IMR-90 (cell line): ENCODE results near the gene NEGR1. TPM values are rescaled to one million over a fixed set of nuclear protein-coding genes. Genes with fewer than 3 reads are reported as not detected.

Experiments used
- ATAC-seq: fragments of 200-7000 bp; cut with Tn5 transposase; 2 replicates; pipeline ENCODE4 v1.9.1; 2020; ENCODE audit warnings: low read depth, mild to moderate bottlenecking, moderate library complexity
- BruUV-seq: library from RNA; stranded (reverse); fragments of 400-500 nt; replicated peaks from 2 replicates; lab custom pipeline; 2021; lab: Mats Ljungman, UMichigan
- CTCF ChIA-PET: fragments of 300-600 bp; formaldehyde crosslinking; extraction: SDS; loops from one replicate; lab custom pipeline; 2021; ENCODE audit warnings: antibody characterized with exemption; lab: Yijun Ruan, JAX
- POLR2A ChIA-PET: fragments of 300-600 bp; sonication (Branson Sonifier 250); formaldehyde crosslinking; loops from one replicate; lab custom pipeline; 2022; ENCODE audit warnings: antibody characterized with exemption; ENCODE audit not compliant: unreplicated experiment; lab: Charles Lee
- DNase-seq: peaks from one replicate; pipeline ENCODE4 v3.0.0; 2013
- H2AFZ ChIP-seq: replicated peaks from 2 replicates; pipeline ENCODE3; 2013; ENCODE audit warnings: low read length, mild to moderate bottlenecking; ENCODE audit not compliant: poor library complexity
- H2AK5ac ChIP-seq: 2 replicates; pipeline ENCODE4 v1.6.1; 2013; ENCODE audit warnings: low read depth, low read length, inconsistent platforms
- H2AK9ac ChIP-seq: replicated peaks from 2 replicates; pipeline ENCODE3; 2013; ENCODE audit warnings: mild to moderate bottlenecking, low read depth, low read length, moderate library complexity; ENCODE audit not compliant: poor library complexity
- H2BK120ac ChIP-seq: 2 replicates; pipeline ENCODE4 v1.6.1; 2013; ENCODE audit warnings: low read depth, low read length, inconsistent platforms
- H2BK15ac ChIP-seq: 3 replicates; pipeline ENCODE4 v1.6.1; 2013; ENCODE audit warnings: low read depth, low read length, inconsistent platforms
- H2BK20ac ChIP-seq: 2 replicates; pipeline ENCODE4 v1.6.1; 2013; ENCODE audit warnings: low read depth, mild to moderate bottlenecking, inconsistent platforms, low read length, moderate library complexity
- H2BK5ac ChIP-seq: 2 replicates; pipeline ENCODE4 v1.6.1; 2013; ENCODE audit warnings: mild to moderate bottlenecking, low read depth, low read length, inconsistent platforms; ENCODE audit not compliant: poor library complexity, severe bottlenecking
- H3K14ac ChIP-seq: replicated peaks from 2 replicates; pipeline ENCODE4 v1.6.1; 2013; ENCODE audit warnings: low read depth, low read length, inconsistent platforms
- H3K18ac ChIP-seq: 2 replicates; pipeline ENCODE4 v1.6.1; 2013; ENCODE audit warnings: low read depth, low read length, control low read depth
- H3K23ac ChIP-seq: 2 replicates; pipeline ENCODE4 v1.6.1; 2013; ENCODE audit warnings: low read depth, low read length, inconsistent platforms
- H3K27ac ChIP-seq: 2 replicates; pipeline ENCODE4 v1.5.1; 2013; ENCODE audit warnings: mild to moderate bottlenecking, control low read depth, low read length; ENCODE audit not compliant: insufficient read depth
- H3K27me3 ChIP-seq: 2 replicates; pipeline ENCODE4 v1.6.1; 2013; ENCODE audit warnings: low read length; ENCODE audit not compliant: control insufficient read depth, insufficient read depth
- H3K36me3 ChIP-seq: 2 replicates; pipeline ENCODE4 v1.6.1; 2013; ENCODE audit warnings: low read length, mixed read lengths; ENCODE audit not compliant: control insufficient read depth, insufficient read depth
- H3K4ac ChIP-seq: 2 replicates; pipeline ENCODE4 v1.6.1; 2013; ENCODE audit warnings: low read depth, low read length, inconsistent platforms
- H3K4me1 ChIP-seq: 2 replicates; pipeline ENCODE4 v1.6.1; 2013; ENCODE audit warnings: low read length, mixed read lengths; ENCODE audit not compliant: control insufficient read depth, insufficient read depth
- H3K4me2 ChIP-seq: 2 replicates; pipeline ENCODE4 v1.6.1; 2013; ENCODE audit warnings: low read depth, mild to moderate bottlenecking, control low read depth, low read length, moderate library complexity
- H3K4me3 ChIP-seq: 2 replicates; pipeline ENCODE4 v1.5.1; 2013; ENCODE audit warnings: low read depth, mild to moderate bottlenecking, control low read depth, low read length, moderate library complexity; ENCODE audit not compliant: insufficient read depth
- H3K56ac ChIP-seq: 2 replicates; pipeline ENCODE4 v1.6.1; 2013; ENCODE audit warnings: low read length, inconsistent platforms; ENCODE audit not compliant: insufficient read depth; ENCODE audit errors: extremely low read depth
- H3K79me1 ChIP-seq, 2 experiments: 2 replicates each; pipeline ENCODE4 v1.6.1; 2013; ENCODE audit warnings: low read length in 2 of 2, inconsistent platforms in 1 of 2, low read depth in 1 of 2
- H3K9ac ChIP-seq: 2 replicates; pipeline ENCODE4 v1.6.1; 2013; ENCODE audit warnings: low read depth, low read length, control low read depth
- H3K9me1 ChIP-seq: 2 replicates; pipeline ENCODE4 v1.6.1; 2013; ENCODE audit warnings: low read length, inconsistent platforms; ENCODE audit not compliant: insufficient read depth
- H3K9me3 ChIP-seq: 2 replicates; pipeline ENCODE4 v1.6.1; 2013; ENCODE audit warnings: low read length; ENCODE audit not compliant: control insufficient read depth, insufficient read depth
- H4K20me1 ChIP-seq: 2 replicates; pipeline ENCODE4 v1.6.1; 2013; ENCODE audit warnings: low read length, inconsistent platforms; ENCODE audit not compliant: insufficient read depth
- H4K5ac ChIP-seq: 2 replicates; pipeline ENCODE4 v1.6.1; 2013; ENCODE audit warnings: mild to moderate bottlenecking, low read depth, low read length, control low read depth
- H4K8ac ChIP-seq, 2 experiments: 2 replicates each; pipeline ENCODE4 v1.6.1; 2013; ENCODE audit warnings: low read depth in 2 of 2, low read length in 2 of 2, control low read depth in 1 of 2, inconsistent platforms in 1 of 2
- H4K91ac ChIP-seq: 2 replicates; pipeline ENCODE4 v1.6.1; 2013; ENCODE audit warnings: low read depth, low read length, inconsistent platforms; ENCODE audit not compliant: insufficient read depth
- BHLHE40 ChIP-seq: fragments of 150-350 bp; IDR thresholded peaks from 2 replicates; pipeline ENCODE4 v1.6.1; 2016; ENCODE audit warnings: mild to moderate bottlenecking, low read depth, low read length
- CEBPB ChIP-seq: IDR thresholded peaks from 2 replicates; pipeline ENCODE4 v1.6.1; 2012; ENCODE audit warnings: low read depth, low read length, improper control_type of control experiment
- CHD1 ChIP-seq: IDR thresholded peaks from 2 replicates; pipeline ENCODE4 v1.6.1; 2012; ENCODE audit warnings: low read depth, low read length, improper control_type of control experiment
- CTCF ChIP-seq: conservative IDR thresholded peaks from 2 replicates; pipeline ENCODE4 v1.5.1; 2012; ENCODE audit warnings: mild to moderate bottlenecking, low read depth, low read length, improper control_type of control experiment
- ELK1 ChIP-seq: fragments of 150-350 bp; IDR thresholded peaks from 2 replicates; pipeline ENCODE4 v1.6.1; 2016; ENCODE audit warnings: low read depth, mild to moderate bottlenecking, low read length, moderate library complexity, borderline replicate concordance
- FOS ChIP-seq: fragments of 150-350 bp; IDR thresholded peaks from 2 replicates; pipeline ENCODE4 v1.6.1; 2016; ENCODE audit warnings: low read depth, low read length
- MAFK ChIP-seq: IDR thresholded peaks from 2 replicates; pipeline ENCODE4 v1.6.1; 2012; ENCODE audit warnings: low read depth, low read length, improper control_type of control experiment
- MAZ ChIP-seq: IDR thresholded peaks from 2 replicates; pipeline ENCODE4 v1.6.1; 2012; ENCODE audit warnings: low read depth, mild to moderate bottlenecking, low read length, improper control_type of control experiment, moderate library complexity, borderline replicate concordance
- MXI1 ChIP-seq: IDR thresholded peaks from 2 replicates; pipeline ENCODE4 v1.6.1; 2012; ENCODE audit warnings: low read depth, mild to moderate bottlenecking, low read length, moderate library complexity, borderline replicate concordance
- NFE2L2 ChIP-seq: fragments of 150-350 bp; IDR thresholded peaks from 2 replicates; pipeline ENCODE4 v1.6.1; 2016; ENCODE audit warnings: low read depth, mild to moderate bottlenecking, low read length
- POLR2A ChIP-seq: IDR thresholded peaks from 2 replicates; pipeline ENCODE4 v1.6.1; 2012; ENCODE audit warnings: mild to moderate bottlenecking, low read depth, low read length
- RAD21 ChIP-seq: IDR thresholded peaks from 2 replicates; pipeline ENCODE4 v1.6.1; 2012; ENCODE audit warnings: low read length, improper control_type of control experiment
- RCOR1 ChIP-seq: IDR thresholded peaks from 2 replicates; pipeline ENCODE4 v1.6.1; 2012; ENCODE audit warnings: mild to moderate bottlenecking, low read length, improper control_type of control experiment; ENCODE audit not compliant: insufficient replicate concordance
- RFX5 ChIP-seq: IDR thresholded peaks from 2 replicates; pipeline ENCODE4 v1.8.0; 2012; ENCODE audit warnings: low read depth, mild to moderate bottlenecking, low read length, moderate library complexity
- SMC3 ChIP-seq: fragments of 150-350 bp; IDR thresholded peaks from 2 replicates; pipeline ENCODE4 v1.6.1; 2016; ENCODE audit warnings: low read depth, mild to moderate bottlenecking, antibody characterized with exemption, low read length, moderate library complexity
- USF2 ChIP-seq: fragments of 150-350 bp; IDR thresholded peaks from 2 replicates; pipeline ENCODE4 v1.6.1; 2017; ENCODE audit warnings: mild to moderate bottlenecking, antibody characterized with exemption, low read length, low read depth
- WGBS, 2 experiments: methylation state at CpG; one replicate each; pipeline versions ENCODE4 v1.1.5 to v1.1.7; 2013; ENCODE audit warnings: missing lambda C conversion rate in 2 of 2; ENCODE audit not compliant: insufficient read length in 1 of 2; ENCODE audit errors: extremely low coverage in 2 of 2; 5-methylcytosine and 5-hydroxymethylcytosine counted together
- dilution Hi-C: fragments of 300-500 bp; cut with HindIII; formaldehyde crosslinking; loops from one replicate; pipeline ENCODE4 v1.14.3; 2018; ENCODE audit warnings: low sequenced_read_pairs; ENCODE audit not compliant: unreplicated experiment
- in situ Hi-C: fragments of 300-500 bp; cut with MboI; formaldehyde crosslinking; loops from 3 replicates; pipeline ENCODE4 v1.14.3; 2019; ENCODE audit warnings: low sequenced_read_pairs, inconsistent platforms, mixed read lengths
- intact Hi-C: fragments of 100-400 bp; cut with micrococcal nuclease; formaldehyde crosslinking; loops from 2 replicates; pipeline ENCODE4 v1.10.0; 2022
- polyA plus RNA-seq, 3 experiments: library from polyadenylated mRNA; depleted of rRNA; stranded (reverse); fragments of >200 nt; gene quantifications; 2 replicates each; pipeline ENCODE4 v1.2.3, GENCODE V29; 2012; ENCODE audit warnings: low replicate concordance in 1 of 3
- total RNA-seq: library from RNA; depleted of rRNA; stranded (reverse); fragments of >200 nt; gene quantifications from 2 replicates; pipeline ENCODE4 v1.2.3, GENCODE V29; 2012

NEGR1 gene
- total and polyA plus RNA-seq, 2 of the 4 experiments (the other 2 are of a cell fraction), result 5.1 to 9.1 TPM

GRCh38 chr1:71687376-71687775 is 595.0 kb downstream of the NEGR1 start:
- BruUV-seq, result no TSS peak
- ATAC-seq, result no peak

More at GRCh38 chr1:71687376-71687775, 595.0 kb downstream of the NEGR1 start:
- Histone ChIP-seq H3K9me3 (no peaks in the 10 kb centered on the region), H3K36me3 (no peaks in the 10 kb centered on the region), H3K14ac (no peak overlapping the region), H3K79me1 (no peaks in the 10 kb centered on the region), H3K4me1 (no peaks in the 10 kb centered on the region), H2BK5ac (no peak overlapping the region), H4K5ac (no peak overlapping the region), H3K56ac (no peak overlapping the region), H3K27ac (no peak overlapping the region), H2BK20ac (no peak overlapping the region), H3K9ac (no peak overlapping the region), H3K18ac (no peak overlapping the region), H3K23ac (no peak overlapping the region), H3K4me3 (no peak overlapping the region), H2AK5ac (no peak overlapping the region), H2BK120ac (no peak overlapping the region), H4K8ac (no peak overlapping the region), H2AFZ (no peak overlapping the region), H2AK9ac (no peak overlapping the region), H2BK15ac (no peak overlapping the region), H3K4ac (no peak overlapping the region), H3K9me1 (no peaks in the 10 kb centered on the region), H4K20me1 (no peaks in the 10 kb centered on the region), H3K4me2 (no peak overlapping the region), H4K91ac (no peak overlapping the region), H3K27me3 (no peaks in the 10 kb centered on the region)
- TF ChIP-seq USF2 (no peak), CTCF (no peak), MXI1 (no peak), FOS (no peak), SMC3 (no peak), RFX5 (no peak), RCOR1 (no peak), RAD21 (no peak), MAFK (no peak), ELK1 (no peak), CHD1 (no peak), MAZ (no peak), CEBPB (no peak), NFE2L2 (no peak), POLR2A (no peak), BHLHE40 (no peak)
- in situ Hi-C loops (no loop called here), dilution Hi-C loops (no loop called here), intact Hi-C loops (no loop called here)
- CTCF ChIA-PET, result no interaction called here
- no CpG with 5 or more reads among the region's 3 CpGs for WGBS, 2 experiments
- DNase-seq, result no peak
- POLR2A ChIA-PET, result no interaction called here
